ENCODE data around the gene LMO7.

GRCh38 chr13:75879656-75880055, 243.5 kb downstream of the LMO7 start:
- TF ChIP-seq MAX (IDR thresholded peaks at IDR 0.05) (no peak), TAF1 (conservative IDR thresholded peaks at IDR 0.05) (no peak), REST (IDR thresholded peaks at IDR 0.05) (no peak)
- TF ChIP-seq, protein P1, sequence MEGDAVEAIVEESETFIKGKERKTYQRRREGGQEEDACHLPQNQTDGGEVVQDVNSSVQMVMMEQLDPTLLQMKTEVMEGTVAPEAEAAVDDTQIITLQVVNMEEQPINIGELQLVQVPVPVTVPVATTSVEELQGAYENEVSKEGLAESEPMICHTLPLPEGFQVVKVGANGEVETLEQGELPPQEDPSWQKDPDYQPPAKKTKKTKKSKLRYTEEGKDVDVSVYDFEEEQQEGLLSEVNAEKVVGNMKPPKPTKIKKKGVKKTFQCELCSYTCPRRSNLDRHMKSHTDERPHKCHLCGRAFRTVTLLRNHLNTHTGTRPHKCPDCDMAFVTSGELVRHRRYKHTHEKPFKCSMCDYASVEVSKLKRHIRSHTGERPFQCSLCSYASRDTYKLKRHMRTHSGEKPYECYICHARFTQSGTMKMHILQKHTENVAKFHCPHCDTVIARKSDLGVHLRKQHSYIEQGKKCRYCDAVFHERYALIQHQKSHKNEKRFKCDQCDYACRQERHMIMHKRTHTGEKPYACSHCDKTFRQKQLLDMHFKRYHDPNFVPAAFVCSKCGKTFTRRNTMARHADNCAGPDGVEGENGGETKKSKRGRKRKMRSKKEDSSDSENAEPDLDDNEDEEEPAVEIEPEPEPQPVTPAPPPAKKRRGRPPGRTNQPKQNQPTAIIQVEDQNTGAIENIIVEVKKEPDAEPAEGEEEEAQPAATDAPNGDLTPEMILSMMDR (IDR thresholded peaks at IDR 0.05; ENCODE audit: low read depth, low read length, missing input control) = no peak
